DMS79 treated with DMSO at 0.1 percent for 48 hours (cell line): ENCODE results near the gene CDK14.

Experiments used
- DNase-seq: peaks from one replicate; lab custom pipeline; 2025; lab: John Stamatoyannopoulos, UW

CDK14 gene

GRCh38 chr7:90951986-90952954 is 356.1 kb downstream of the CDK14 start:
- DNase-seq, result no peak

GRCh38 chr7:90955641-90956207 is 359.6 kb downstream of the CDK14 start:
- peak; percentile 43 for DNase-seq

- DNase-seq, result no peak
Observed at GRCh38 chr7:90957883-90958282, 361.8 kb downstream of the CDK14 start.

- peak; percentile 67 for DNase-seq
Observed at GRCh38 chr7:90958647-90959046, 362.5 kb downstream of the CDK14 start.

- no peak for DNase-seq
Observed at GRCh38 chr7:90961037-90961725, 365.1 kb downstream of the CDK14 start.

GRCh38 chr7:90965211-90965610 is 369.1 kb downstream of the CDK14 start:
- no peak for DNase-seq

- DNase-seq, result no peak
Observed at GRCh38 chr7:90966346-90966745, 370.2 kb downstream of the CDK14 start.

- DNase-seq, result no peak
Observed at GRCh38 chr7:90968871-90969270, 372.8 kb downstream of the CDK14 start.

- DNase-seq, result no peak
Observed at GRCh38 chr7:90972906-90973550, 376.9 kb downstream of the CDK14 start.

GRCh38 chr7:90977056-90977455 is 380.9 kb downstream of the CDK14 start:
- DNase-seq, result no peak

GRCh38 chr7:90980545-90980944 is 384.4 kb downstream of the CDK14 start:
- no peak for DNase-seq

- DNase-seq, result no peak
Observed at GRCh38 chr7:90982228-90982627, 386.1 kb downstream of the CDK14 start.

GRCh38 chr7:90984692-90985091 is 388.6 kb downstream of the CDK14 start:
- no peak for DNase-seq

- DNase-seq, result no peak
Observed at GRCh38 chr7:90988516-90988915, 392.4 kb downstream of the CDK14 start.

- DNase-seq, result no peak
Observed at GRCh38 chr7:90988996-90989765, 393.1 kb downstream of the CDK14 start.

- DNase-seq, result no peak
Observed at GRCh38 chr7:90994121-90994520, 398.0 kb downstream of the CDK14 start.

GRCh38 chr7:90994601-90995000 is 398.5 kb downstream of the CDK14 start:
- DNase-seq, result no peak

- DNase-seq, result no peak
Observed at GRCh38 chr7:90995996-90996395, 399.9 kb downstream of the CDK14 start.

- no peak for DNase-seq
Observed at GRCh38 chr7:90999989-91000979, 404.2 kb downstream of the CDK14 start.

- DNase-seq, result no peak
Observed at GRCh38 chr7:91005024-91005423, 408.9 kb downstream of the CDK14 start.
